ENCODE measurements around the gene SLC52A3.

SLC52A3 gene

DNA sequence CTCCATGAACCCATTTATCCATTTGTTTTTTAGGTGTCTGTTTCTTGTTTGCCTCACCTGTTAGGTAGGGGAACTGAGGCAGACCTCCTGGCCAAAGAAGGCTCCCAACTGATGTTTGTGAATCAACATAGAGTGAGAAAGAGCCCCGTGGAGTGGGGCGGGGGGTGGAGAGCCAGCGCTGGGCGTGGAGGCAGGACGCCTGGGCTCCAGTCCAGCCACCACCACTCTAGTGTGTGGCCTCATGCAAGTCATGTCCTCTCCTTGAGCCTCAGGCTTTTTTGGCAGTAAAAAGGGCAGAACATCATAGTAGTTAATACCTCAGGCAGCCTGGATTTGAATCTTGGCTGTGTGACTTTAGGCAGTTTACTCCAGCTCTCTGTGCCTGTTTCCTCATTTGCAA lies 50.5 kb downstream of the SLC52A3 start:
- no peak overlapping the region for H3K27ac ChIP-seq (ENCODE audit: low read length)
- no peak overlapping the region for H3K9ac ChIP-seq (ENCODE audit: low read length)
- no peak overlapping the region for H3K4me3 ChIP-seq (ENCODE audit: low read length)
- peaks cover 33% of the 10 kb centered on the region; the same call in 1 of the 2 replicates for H3K27me3 ChIP-seq (replicated peaks; ENCODE audit: insufficient read depth, low read length)
- no peaks in the 10 kb centered on the region for H3K9me3 ChIP-seq (replicated peaks; ENCODE audit: insufficient read depth, low read length)
- no peaks in the 10 kb centered on the region for H3K4me1 ChIP-seq (ENCODE audit: low read length)
- H3K4me2 ChIP-seq (ENCODE audit: low read depth, low read length) = no peak overlapping the region
- no peaks in the 10 kb centered on the region for H4K20me1 ChIP-seq (ENCODE audit: insufficient read depth, low read length)
- DNase-seq = no peak
- H3K79me2 ChIP-seq (ENCODE audit: low read length) = no peaks in the 10 kb centered on the region
- no peaks in the 10 kb centered on the region for H3K36me3 ChIP-seq (replicated peaks; ENCODE audit: insufficient read depth, low read length)
- no peak for TF ChIP-seq EZH2phosphoT487 (IDR thresholded peaks at IDR 0.05; ENCODE audit: low read length)
- TF ChIP-seq, protein P1, sequence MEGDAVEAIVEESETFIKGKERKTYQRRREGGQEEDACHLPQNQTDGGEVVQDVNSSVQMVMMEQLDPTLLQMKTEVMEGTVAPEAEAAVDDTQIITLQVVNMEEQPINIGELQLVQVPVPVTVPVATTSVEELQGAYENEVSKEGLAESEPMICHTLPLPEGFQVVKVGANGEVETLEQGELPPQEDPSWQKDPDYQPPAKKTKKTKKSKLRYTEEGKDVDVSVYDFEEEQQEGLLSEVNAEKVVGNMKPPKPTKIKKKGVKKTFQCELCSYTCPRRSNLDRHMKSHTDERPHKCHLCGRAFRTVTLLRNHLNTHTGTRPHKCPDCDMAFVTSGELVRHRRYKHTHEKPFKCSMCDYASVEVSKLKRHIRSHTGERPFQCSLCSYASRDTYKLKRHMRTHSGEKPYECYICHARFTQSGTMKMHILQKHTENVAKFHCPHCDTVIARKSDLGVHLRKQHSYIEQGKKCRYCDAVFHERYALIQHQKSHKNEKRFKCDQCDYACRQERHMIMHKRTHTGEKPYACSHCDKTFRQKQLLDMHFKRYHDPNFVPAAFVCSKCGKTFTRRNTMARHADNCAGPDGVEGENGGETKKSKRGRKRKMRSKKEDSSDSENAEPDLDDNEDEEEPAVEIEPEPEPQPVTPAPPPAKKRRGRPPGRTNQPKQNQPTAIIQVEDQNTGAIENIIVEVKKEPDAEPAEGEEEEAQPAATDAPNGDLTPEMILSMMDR (IDR thresholded peaks at IDR 0.05; ENCODE audit: low read length) = no peak
- no peak for TF ChIP-seq EZH2 (optimal IDR thresholded peaks at IDR 0.05; ENCODE audit: low read depth, low read length)
- no peaks in the 10 kb centered on the region for H3K9me2 ChIP-seq (replicated peaks; ENCODE audit: insufficient read depth, low read length)
- H3F3A ChIP-seq (ENCODE audit: insufficient read depth, low read length) = no peaks in the 10 kb centered on the region
- H2AFZ ChIP-seq (ENCODE audit: low read length) = no peak overlapping the region

DNA sequence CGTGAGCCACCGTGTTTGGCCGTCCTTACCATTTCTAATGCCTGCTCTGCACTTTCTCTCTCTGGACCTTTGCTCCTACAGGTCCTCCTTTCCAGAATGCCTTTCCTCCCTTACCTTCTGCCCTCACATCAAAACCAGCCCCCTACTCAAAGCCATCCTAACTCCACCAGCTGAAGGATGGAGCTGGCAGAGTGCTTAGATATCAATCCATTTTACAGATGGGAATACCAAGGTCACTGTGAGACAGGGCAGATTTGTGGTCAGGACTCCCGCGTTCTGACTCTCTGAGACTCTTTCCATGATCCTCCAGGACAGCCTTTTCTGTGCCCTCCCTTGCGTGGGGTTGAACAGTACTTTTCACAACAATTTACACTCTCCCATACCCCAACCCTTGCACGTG lies 51.0 kb downstream of the SLC52A3 start:
- Histone ChIP-seq H2AFZ (ENCODE audit: low read length) (no peak overlapping the region), H3K4me2 (ENCODE audit: low read depth, low read length) (no peak overlapping the region), H3K27me3 (replicated peaks; ENCODE audit: insufficient read depth, low read length) (peaks cover 33% of the 10 kb centered on the region; the same call in 1 of the 2 replicates), H3K27ac (ENCODE audit: low read length) (no peak overlapping the region), H3K4me3 (ENCODE audit: low read length) (no peak overlapping the region), H4K20me1 (ENCODE audit: insufficient read depth, low read length) (no peaks in the 10 kb centered on the region), H3K36me3 (replicated peaks; ENCODE audit: insufficient read depth, low read length) (no peaks in the 10 kb centered on the region), H3K4me1 (ENCODE audit: low read length) (no peaks in the 10 kb centered on the region), H3K9ac (ENCODE audit: low read length) (no peak overlapping the region), H3K9me2 (replicated peaks; ENCODE audit: insufficient read depth, low read length) (no peaks in the 10 kb centered on the region), H3K79me2 (ENCODE audit: low read length) (no peaks in the 10 kb centered on the region), H3F3A (ENCODE audit: insufficient read depth, low read length) (no peaks in the 10 kb centered on the region), H3K9me3 (replicated peaks; ENCODE audit: insufficient read depth, low read length) (no peaks in the 10 kb centered on the region)
- DNase-seq = no peak
- TF ChIP-seq EZH2 (optimal IDR thresholded peaks at IDR 0.05; ENCODE audit: low read depth, low read length) (no peak), EZH2phosphoT487 (IDR thresholded peaks at IDR 0.05; ENCODE audit: low read length) (no peak)
- TF ChIP-seq, protein P1 (IDR thresholded peaks at IDR 0.05; ENCODE audit: low read length) = no peak

DNA sequence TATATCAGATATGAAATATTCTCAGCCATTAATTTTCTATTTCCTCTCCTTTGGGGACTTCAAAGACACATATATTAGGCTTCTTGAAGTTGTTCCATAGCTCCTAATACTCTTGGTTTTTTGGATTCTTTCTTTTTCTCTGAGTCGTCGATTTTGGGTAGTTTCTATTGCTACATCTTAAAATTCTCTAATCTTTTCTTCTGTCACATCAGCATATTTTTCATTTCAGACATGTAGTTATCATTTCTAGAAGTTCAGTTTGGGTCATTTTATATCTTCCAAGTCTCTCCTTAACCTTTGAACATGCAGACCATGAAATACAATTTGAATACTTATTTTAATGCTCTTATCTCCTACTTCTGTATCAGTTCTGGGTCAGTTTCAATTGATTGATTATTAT lies 53.8 kb downstream of the SLC52A3 start:
- Histone ChIP-seq H3K9me2 (replicated peaks; ENCODE audit: insufficient read depth, low read length) (no peaks in the 10 kb centered on the region), H3K9me3 (replicated peaks; ENCODE audit: insufficient read depth, low read length) (no peaks in the 10 kb centered on the region), H3K4me1 (ENCODE audit: low read length) (no peaks in the 10 kb centered on the region), H3K9ac (ENCODE audit: low read length) (no peak overlapping the region), H3K27ac (ENCODE audit: low read length) (no peak overlapping the region), H3K4me3 (ENCODE audit: low read length) (no peak overlapping the region), H3F3A (ENCODE audit: insufficient read depth, low read length) (no peaks in the 10 kb centered on the region), H2AFZ (ENCODE audit: low read length) (no peak overlapping the region), H3K4me2 (ENCODE audit: low read depth, low read length) (no peak overlapping the region), H3K79me2 (ENCODE audit: low read length) (no peaks in the 10 kb centered on the region), H3K27me3 (replicated peaks; ENCODE audit: insufficient read depth, low read length) (peaks cover 39% of the 10 kb centered on the region; the same call in 1 of the 2 replicates), H3K36me3 (replicated peaks; ENCODE audit: insufficient read depth, low read length) (no peaks in the 10 kb centered on the region), H4K20me1 (ENCODE audit: insufficient read depth, low read length) (no peaks in the 10 kb centered on the region)
- no peak for DNase-seq
- no peak for TF ChIP-seq EZH2 (optimal IDR thresholded peaks at IDR 0.05; ENCODE audit: low read depth, low read length)
- no peak for TF ChIP-seq EZH2phosphoT487 (IDR thresholded peaks at IDR 0.05; ENCODE audit: low read length)
- TF ChIP-seq, protein P1 (IDR thresholded peaks at IDR 0.05; ENCODE audit: low read length) = no peak
